ENCODE measurements around the gene FOXR1.
"Not testable (repeated sequence)": the region's sequence is repeated elsewhere in the genome, so short reads cannot be mapped to it uniquely, and the experiment has no call there.

FOXR1 gene

GRCh38 chr11:118948000-118948399 is 23.6 kb upstream of the FOXR1 start:
- H3K9me3 ChIP-seq (ENCODE audit: control extremely low read depth in 1 of 5, control insufficient read depth in 4 of 5, insufficient read depth in 2 of 5, low read depth in 1 of 5, low read length in 4 of 5), result no peaks in the 10 kb centered on the region
- ChIA-PET CTCF (interaction anchor here (1.0 to 1.7 kb wide), 3 partner anchors 8 to 18 kb away, joined by 4 to 5 read pairs (median 4); no protein-coding TSS in a partner anchor), POLR2A (no interaction called here)
- no peaks in the 10 kb centered on the region for H3K27me3 ChIP-seq (replicated peaks in 2 of 5; ENCODE audit: control insufficient read depth in 4 of 5, insufficient read depth in 5 of 5, low read length in 4 of 5)
- no peaks in the 10 kb centered on the region for H3K36me3 ChIP-seq (ENCODE audit: control insufficient read depth in 4 of 4, insufficient read depth in 4 of 4, low read length in 3 of 4)
- H3K27ac ChIP-seq (ENCODE audit: insufficient read depth in 1 of 2, low read depth in 1 of 2, low read length in 2 of 2, poor library complexity in 1 of 2, severe bottlenecking in 2 of 2), result no peak overlapping the region
- H3K4me1 ChIP-seq (ENCODE audit: control extremely low read depth in 1 of 4, control insufficient read depth in 4 of 4, insufficient read depth in 4 of 4, low read length in 3 of 4), result no peaks in the 10 kb centered on the region
- no peak overlapping the region for H3K4me3 ChIP-seq (ENCODE audit: control insufficient read depth in 1 of 7, extremely low read depth in 1 of 7, insufficient read depth in 4 of 7, low read depth in 2 of 7, low read length in 6 of 7)
- WGBS (ENCODE audit: insufficient coverage), result 100% methylated on average over 3 of the region's 3 CpGs
- DNase-seq, result no peak

- Histone ChIP-seq H3K27me3 (replicated peaks in 2 of 5; ENCODE audit: control insufficient read depth in 4 of 5, insufficient read depth in 5 of 5, low read length in 4 of 5) (no peaks in the 10 kb centered on the region), H3K9me3 (ENCODE audit: control extremely low read depth in 1 of 5, control insufficient read depth in 4 of 5, insufficient read depth in 2 of 5, low read depth in 1 of 5, low read length in 4 of 5) (no peaks in the 10 kb centered on the region), H3K4me1 (ENCODE audit: control extremely low read depth in 1 of 4, control insufficient read depth in 4 of 4, insufficient read depth in 4 of 4, low read length in 3 of 4) (no peaks in the 10 kb centered on the region), H3K36me3 (ENCODE audit: control insufficient read depth in 4 of 4, insufficient read depth in 4 of 4, low read length in 3 of 4) (no peaks in the 10 kb centered on the region), H3K27ac (ENCODE audit: insufficient read depth in 1 of 2, low read depth in 1 of 2, low read length in 2 of 2, poor library complexity in 1 of 2, severe bottlenecking in 2 of 2) (no peak overlapping the region), H3K4me3 (ENCODE audit: control insufficient read depth in 1 of 7, extremely low read depth in 1 of 7, insufficient read depth in 4 of 7, low read depth in 2 of 7, low read length in 6 of 7) (no peak overlapping the region)
- peak in 2 of 3 donors; percentile 29 to 33 for DNase-seq
- CTCF ChIA-PET, result interaction anchor here (0.7 to 3.5 kb wide), 5 partner anchors 9 to 48 kb away, joined by 3 to 16 read pairs (median 5); no protein-coding TSS in a partner anchor
- POLR2A ChIA-PET, result no interaction called here
- 86% methylated on average over 2 of the region's 6 CpGs for WGBS (ENCODE audit: insufficient coverage)
These were observed 18.3 kb upstream of the FOXR1 start for GRCh38 chr11:118953265-118953664.

GRCh38 chr11:118953976-118954375 is 17.6 kb upstream of the FOXR1 start:
- 94% methylated on average over 6 of the region's 6 CpGs for WGBS (ENCODE audit: insufficient coverage)
- DNase-seq; H3K4me1 ChIP-seq (ENCODE audit: control extremely low read depth in 1 of 4, control insufficient read depth in 4 of 4, insufficient read depth in 4 of 4, low read length in 3 of 4); H3K36me3 ChIP-seq (ENCODE audit: control insufficient read depth in 4 of 4, insufficient read depth in 4 of 4, low read length in 3 of 4); POLR2A ChIA-PET; H3K4me3 ChIP-seq (ENCODE audit: control insufficient read depth in 1 of 7, extremely low read depth in 1 of 7, insufficient read depth in 4 of 7, low read depth in 2 of 7, low read length in 6 of 7); H3K9me3 ChIP-seq (ENCODE audit: control extremely low read depth in 1 of 5, control insufficient read depth in 4 of 5, insufficient read depth in 2 of 5, low read depth in 1 of 5, low read length in 4 of 5); H3K27ac ChIP-seq (ENCODE audit: insufficient read depth in 1 of 2, low read depth in 1 of 2, low read length in 2 of 2, poor library complexity in 1 of 2, severe bottlenecking in 2 of 2); H3K27me3 ChIP-seq (replicated peaks in 2 of 5; ENCODE audit: control insufficient read depth in 4 of 5, insufficient read depth in 5 of 5, low read length in 4 of 5): not testable (repeated sequence)
- CTCF ChIA-PET, result interaction anchor here (0.9 to 4.4 kb wide), 4 partner anchors 18 to 49 kb away, joined by 3 to 23 read pairs (median 10); partner anchors contain the start of gene BCL9L

GRCh38 chr11:118956094-118956846 is 15.3 kb upstream of the FOXR1 start, which contains the start of gene UPK2:
UPK2 (plus strand) TSS chr11:118956298; CDS start chr11:118956351, 53 bp downstream.
- no peak within 1 kb of the TSS for H3K4me3 ChIP-seq (ENCODE audit: control insufficient read depth in 1 of 7, extremely low read depth in 1 of 7, insufficient read depth in 4 of 7, low read depth in 2 of 7, low read length in 6 of 7)
- ChIA-PET CTCF (interaction anchor here (1.0 to 4.8 kb wide), 14 partner anchors 9 to 277 kb away, joined by 3 to 48 read pairs (median 5); partner anchors contain the start of genes BCL9L and TREH), POLR2A (no interaction called here)
- H3K4me1 ChIP-seq (ENCODE audit: control extremely low read depth in 1 of 4, control insufficient read depth in 4 of 4, insufficient read depth in 4 of 4, low read length in 3 of 4), result no peaks in the 10 kb centered on the region
- H3K36me3 ChIP-seq (ENCODE audit: control insufficient read depth in 4 of 4, insufficient read depth in 4 of 4, low read length in 3 of 4), result no peaks in the 10 kb centered on the region
- no peak within 1 kb of the TSS for H3K27ac ChIP-seq (ENCODE audit: insufficient read depth in 1 of 2, low read depth in 1 of 2, low read length in 2 of 2, poor library complexity in 1 of 2, severe bottlenecking in 2 of 2)
- peak; percentile 79 to 88 (median 81) for DNase-seq
- H3K9me3 ChIP-seq (ENCODE audit: control extremely low read depth in 1 of 5, control insufficient read depth in 4 of 5, insufficient read depth in 2 of 5, low read depth in 1 of 5, low read length in 4 of 5), result no peaks in the 10 kb centered on the region
- WGBS (ENCODE audit: insufficient coverage), result 7% methylated on average over 6 of the region's 7 CpGs
- H3K27me3 ChIP-seq (replicated peaks in 2 of 5; ENCODE audit: control insufficient read depth in 4 of 5, insufficient read depth in 5 of 5, low read length in 4 of 5), result no peaks in the 10 kb centered on the region

GRCh38 chr11:118956847-118957469 is 14.6 kb upstream of the FOXR1 start:
- DNase-seq, result no peak
- WGBS (ENCODE audit: insufficient coverage), result 59% methylated on average over 12 of the region's 14 CpGs
- ChIA-PET POLR2A (no interaction called here), CTCF (interaction anchor here (0.7 to 4.8 kb wide), 19 partner anchors 10 to 293 kb away, joined by 3 to 48 read pairs (median 5); partner anchors contain the start of genes BCL9L and TREH)
- Histone ChIP-seq H3K36me3 (ENCODE audit: control insufficient read depth in 4 of 4, insufficient read depth in 4 of 4, low read length in 3 of 4) (no peaks in the 10 kb centered on the region), H3K9me3 (ENCODE audit: control extremely low read depth in 1 of 5, control insufficient read depth in 4 of 5, insufficient read depth in 2 of 5, low read depth in 1 of 5, low read length in 4 of 5) (no peaks in the 10 kb centered on the region), H3K27ac (ENCODE audit: insufficient read depth in 1 of 2, low read depth in 1 of 2, low read length in 2 of 2, poor library complexity in 1 of 2, severe bottlenecking in 2 of 2) (no peak overlapping the region), H3K4me3 (ENCODE audit: control insufficient read depth in 1 of 7, extremely low read depth in 1 of 7, insufficient read depth in 4 of 7, low read depth in 2 of 7, low read length in 6 of 7) (no peak overlapping the region), H3K4me1 (ENCODE audit: control extremely low read depth in 1 of 4, control insufficient read depth in 4 of 4, insufficient read depth in 4 of 4, low read length in 3 of 4) (no peaks in the 10 kb centered on the region), H3K27me3 (replicated peaks in 2 of 5; ENCODE audit: control insufficient read depth in 4 of 5, insufficient read depth in 5 of 5, low read length in 4 of 5) (no peaks in the 10 kb centered on the region)

- ChIA-PET POLR2A (no interaction called here), CTCF (interaction anchor here (0.7 to 4.8 kb wide), 18 partner anchors 9 to 294 kb away, joined by 3 to 48 read pairs (median 5); partner anchors contain the start of gene BCL9L)
- Histone ChIP-seq H3K4me1 (ENCODE audit: control extremely low read depth in 1 of 4, control insufficient read depth in 4 of 4, insufficient read depth in 4 of 4, low read length in 3 of 4) (no peaks in the 10 kb centered on the region), H3K4me3 (ENCODE audit: control insufficient read depth in 1 of 7, extremely low read depth in 1 of 7, insufficient read depth in 4 of 7, low read depth in 2 of 7, low read length in 6 of 7) (no peak overlapping the region), H3K9me3 (ENCODE audit: control extremely low read depth in 1 of 5, control insufficient read depth in 4 of 5, insufficient read depth in 2 of 5, low read depth in 1 of 5, low read length in 4 of 5) (no peaks in the 10 kb centered on the region), H3K27ac (ENCODE audit: insufficient read depth in 1 of 2, low read depth in 1 of 2, low read length in 2 of 2, poor library complexity in 1 of 2, severe bottlenecking in 2 of 2) (no peak overlapping the region), H3K36me3 (ENCODE audit: control insufficient read depth in 4 of 4, insufficient read depth in 4 of 4, low read length in 3 of 4) (no peaks in the 10 kb centered on the region), H3K27me3 (replicated peaks in 2 of 5; ENCODE audit: control insufficient read depth in 4 of 5, insufficient read depth in 5 of 5, low read length in 4 of 5) (no peaks in the 10 kb centered on the region)
- 94% methylated on average over 10 of the region's 11 CpGs for WGBS (ENCODE audit: insufficient coverage)
- no peak for DNase-seq
These were observed 14.0 kb upstream of the FOXR1 start for GRCh38 chr11:118957549-118957948.

- Histone ChIP-seq H3K4me3 (ENCODE audit: control insufficient read depth in 1 of 7, extremely low read depth in 1 of 7, insufficient read depth in 4 of 7, low read depth in 2 of 7, low read length in 6 of 7) (no peak overlapping the region), H3K27ac (ENCODE audit: insufficient read depth in 1 of 2, low read depth in 1 of 2, low read length in 2 of 2, poor library complexity in 1 of 2, severe bottlenecking in 2 of 2) (no peak overlapping the region), H3K4me1 (ENCODE audit: control extremely low read depth in 1 of 4, control insufficient read depth in 4 of 4, insufficient read depth in 4 of 4, low read length in 3 of 4) (no peaks in the 10 kb centered on the region), H3K27me3 (replicated peaks in 2 of 5; ENCODE audit: control insufficient read depth in 4 of 5, insufficient read depth in 5 of 5, low read length in 4 of 5) (no peaks in the 10 kb centered on the region), H3K36me3 (ENCODE audit: control insufficient read depth in 4 of 4, insufficient read depth in 4 of 4, low read length in 3 of 4) (no peaks in the 10 kb centered on the region), H3K9me3 (ENCODE audit: control extremely low read depth in 1 of 5, control insufficient read depth in 4 of 5, insufficient read depth in 2 of 5, low read depth in 1 of 5, low read length in 4 of 5) (no peaks in the 10 kb centered on the region)
- CTCF ChIA-PET, result interaction anchor here (0.7 to 4.8 kb wide), 12 partner anchors 10 to 269 kb away, joined by 3 to 48 read pairs (median 6); partner anchors contain the start of genes BCL9L and CXCR5
- POLR2A ChIA-PET, result no interaction called here
- WGBS (ENCODE audit: insufficient coverage), result 96% methylated on average over 7 of the region's 8 CpGs
- no peak for DNase-seq
These were observed 13.6 kb upstream of the FOXR1 start for GRCh38 chr11:118957968-118958367.

All from common myeloid progenitor, CD34-positive (primary cell).